HG02885 (cell line): Measurements from ENCODE around the gene AGGF1.
"Not testable (repeated sequence)": the region's sequence is repeated elsewhere in the genome, so short reads cannot be mapped to it uniquely, and the experiment has no call there.

ENCODE experiments used
- ATAC-seq: cut with Tn5 transposase; IDR thresholded peaks from one replicate; pipeline ENCODE4 v1.9.1; 2021; ENCODE audit warnings: mild to moderate bottlenecking; ENCODE audit not compliant: unreplicated experiment, poor library complexity

Gene AGGF1

GRCh38 chr5:77030097-77031071 is at the start of gene AGGF1:
Gene AGGF1, plus strand, starts transcription at chr5:77030404. Its CDS starts 363 bp downstream, at chr5:77030767.
- ATAC-seq: peak; percentile 99

GRCh38 chr5:76980518-76981144 is 49.6 kb upstream of the AGGF1 start:
- ATAC-seq: no peak

GRCh38 chr5:76982450-76982849 is 47.8 kb upstream of the AGGF1 start:
- no peak for ATAC-seq

GRCh38 chr5:76983468-76983867 is 46.7 kb upstream of the AGGF1 start:
- no peak for ATAC-seq

GRCh38 chr5:76986825-76987526 is 43.2 kb upstream of the AGGF1 start:
- ATAC-seq: no peak

GRCh38 chr5:76990899-76991459 is 39.2 kb upstream of the AGGF1 start:
- no peak for ATAC-seq

GRCh38 chr5:76993436-76993835 is 36.8 kb upstream of the AGGF1 start:
- not testable (repeated sequence) for ATAC-seq

- ATAC-seq: no peak
These were observed 35.9 kb upstream of the AGGF1 start for GRCh38 chr5:76994337-76994736.

GRCh38 chr5:76998251-76998650 is 32.0 kb upstream of the AGGF1 start:
- ATAC-seq: not testable (repeated sequence)

GRCh38 chr5:76999451-76999850 is 30.8 kb upstream of the AGGF1 start:
- no peak for ATAC-seq

- no peak for ATAC-seq
These were observed 27.0 kb upstream of the AGGF1 start for GRCh38 chr5:77003246-77003645.

- no peak for ATAC-seq
These were observed 24.1 kb upstream of the AGGF1 start for GRCh38 chr5:77006124-77006523.

GRCh38 chr5:77008413-77008812 is 21.8 kb upstream of the AGGF1 start:
- ATAC-seq: no peak

GRCh38 chr5:77010243-77010642 is 20.0 kb upstream of the AGGF1 start:
- no peak for ATAC-seq

- no peak for ATAC-seq
These were observed 18.7 kb upstream of the AGGF1 start for GRCh38 chr5:77011498-77011897.

- no peak for ATAC-seq
These were observed 17.6 kb upstream of the AGGF1 start for GRCh38 chr5:77012601-77013000.

GRCh38 chr5:77015938-77016569 is 14.2 kb upstream of the AGGF1 start:
- ATAC-seq: no peak

- no peak for ATAC-seq
These were observed 13.2 kb upstream of the AGGF1 start for GRCh38 chr5:77016962-77017361.

- no peak for ATAC-seq
These were observed 12.5 kb upstream of the AGGF1 start for GRCh38 chr5:77017668-77018067.
